Activated CD4-positive, alpha-beta T cell treated with anti-CD3 and anti-CD28 coated beads for 1 hour (primary cell): ENCODE measurements around the gene PSD2.

Experiments used
- DNase-seq: peaks from one replicate; pipeline ENCODE4 v3.0.0-alpha.2; 2020

The PSD2 gene

DNA sequence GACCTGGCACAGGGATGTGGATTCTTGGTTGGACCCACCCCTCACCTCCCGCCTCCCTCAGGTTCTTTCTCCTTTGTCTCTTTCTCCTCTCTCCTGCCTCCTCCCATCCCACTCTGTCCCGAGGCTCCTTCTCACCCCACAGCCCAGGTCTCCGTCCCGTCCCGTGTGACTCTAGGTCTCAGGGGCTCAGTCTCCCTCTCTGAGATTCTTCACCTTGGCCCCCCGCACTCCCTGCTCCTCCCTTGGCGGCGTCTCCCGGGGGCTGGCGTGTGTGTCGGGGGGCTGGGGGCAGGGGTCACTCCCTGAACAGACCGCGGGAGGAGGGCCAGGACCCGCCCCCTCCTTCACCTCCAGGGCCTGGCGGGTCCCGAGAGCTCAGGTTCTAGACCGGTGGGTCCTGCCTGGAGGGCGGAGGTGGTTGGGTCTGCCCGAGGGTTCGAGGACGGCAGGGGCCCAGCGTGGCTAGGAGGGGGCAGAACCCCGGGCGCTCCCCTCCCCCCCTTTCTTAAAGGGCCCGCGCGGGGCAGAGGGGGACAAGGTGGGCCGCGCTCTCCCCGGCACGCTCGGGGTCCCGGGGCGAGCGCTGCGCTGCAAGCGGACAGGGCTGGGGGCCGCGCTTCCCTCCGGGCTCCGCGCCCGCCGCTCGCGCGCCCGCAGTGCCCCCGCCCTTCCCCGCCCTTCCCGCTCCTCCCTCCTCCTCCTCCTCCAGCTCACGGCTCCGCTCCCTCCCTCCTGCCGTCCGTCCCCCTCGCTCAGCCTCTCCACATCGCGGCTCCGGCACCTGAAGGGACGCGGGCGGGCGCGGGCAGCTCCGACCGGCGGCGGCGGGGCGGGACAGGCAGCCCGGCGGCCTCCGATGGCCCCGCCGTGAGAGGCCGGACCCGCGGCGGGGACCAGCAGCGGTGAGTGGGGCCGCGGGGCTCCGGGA is at the start of gene PSD2:
TSS of gene PSD2 (plus strand) at position 735 of the 928 bp plus-strand sequence. CDS start 13,633 bp downstream, outside the sequence.
- no peak for DNase-seq

- peak; percentile 46 for DNase-seq
Measured at GRCh38 chr5:139746691-139747582, 48.7 kb upstream of the PSD2 start.

- DNase-seq, result peak; percentile 22
Measured at GRCh38 chr5:139747583-139748504, 47.8 kb upstream of the PSD2 start.

GRCh38 chr5:139748505-139748826 is 47.1 kb upstream of the PSD2 start:
- DNase-seq, result no peak

- DNase-seq, result no peak
Measured at GRCh38 chr5:139749242-139749641, 46.4 kb upstream of the PSD2 start.

DNA sequence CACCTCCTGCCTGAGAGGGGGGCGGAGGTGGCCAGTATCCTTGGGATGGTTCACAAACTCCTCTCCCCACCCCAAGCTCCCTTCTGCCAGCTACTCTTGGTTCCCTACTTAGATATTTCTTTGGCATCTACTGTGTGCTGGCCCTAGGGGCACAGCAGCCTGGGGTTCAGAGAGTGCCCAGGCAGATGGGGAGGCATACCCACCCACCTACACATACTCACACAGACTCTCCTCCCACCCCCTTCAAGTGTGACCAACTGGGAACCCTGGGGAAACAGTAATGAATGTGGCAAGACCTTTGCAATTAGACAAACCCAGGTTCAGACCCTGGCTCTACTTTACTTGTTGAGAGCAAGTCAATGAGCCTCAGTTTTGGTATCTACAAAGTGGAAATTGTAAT is 44.4 kb upstream of the PSD2 start:
- no peak for DNase-seq

GRCh38 chr5:139752506-139753473 is 42.8 kb upstream of the PSD2 start:
- no peak for DNase-seq

DNA sequence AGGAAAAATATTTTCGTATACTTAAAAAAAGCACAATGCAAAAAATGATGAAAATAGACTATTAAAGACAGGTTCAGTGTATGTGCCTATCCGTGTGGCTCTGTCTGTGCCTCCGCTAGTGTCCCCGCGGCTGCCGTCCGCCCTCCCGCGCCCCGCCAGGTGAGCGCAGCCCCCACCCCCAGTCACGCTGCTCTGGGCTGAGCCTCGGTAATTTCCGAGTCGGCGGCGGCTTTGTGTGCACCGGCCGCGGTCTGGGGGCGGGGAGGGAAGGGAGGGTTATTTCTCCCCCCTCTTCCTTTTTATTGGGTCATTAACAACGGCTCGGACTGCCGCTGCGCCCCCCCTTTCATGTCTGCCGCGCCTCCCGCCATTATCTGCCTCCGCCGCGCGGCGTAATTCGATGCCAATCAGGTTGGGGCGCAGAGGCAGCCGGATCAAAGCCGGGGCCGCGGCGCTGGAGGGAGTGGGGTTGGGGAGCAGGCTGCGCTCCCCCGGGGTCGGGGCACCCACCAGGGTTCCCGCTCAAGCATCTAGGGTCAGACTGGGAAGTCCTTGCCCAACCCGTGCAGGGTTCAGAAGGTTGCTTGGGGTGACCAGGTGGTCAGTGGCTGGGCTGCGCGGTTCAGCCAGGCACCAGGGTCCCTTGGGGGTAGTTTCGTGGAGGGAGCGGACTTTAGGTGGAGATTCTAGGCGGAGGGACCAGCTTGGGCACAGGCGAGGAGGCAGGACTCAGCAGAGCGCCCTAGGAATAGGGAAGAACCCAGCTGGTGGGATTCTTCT is 39.5 kb upstream of the PSD2 start:
- no peak for DNase-seq

DNA sequence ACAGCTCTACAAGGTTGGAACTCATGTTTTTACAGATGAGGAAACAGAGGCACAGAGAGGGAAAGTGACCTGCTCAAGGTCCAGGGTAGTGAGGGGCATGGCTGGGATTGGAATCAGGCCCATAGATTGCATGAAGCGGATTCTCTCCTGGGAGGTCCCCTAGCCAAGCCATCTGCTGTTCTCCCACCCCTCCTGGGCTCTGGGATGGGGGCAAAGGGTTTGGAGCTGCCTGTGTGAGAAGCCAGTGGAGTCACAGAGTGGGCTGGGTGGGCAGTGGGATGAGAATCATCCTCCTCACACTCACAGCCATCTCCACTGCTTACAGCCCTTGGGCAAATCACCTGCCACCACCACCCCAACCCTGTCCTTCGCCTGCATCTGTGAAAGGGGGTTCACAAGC is 38.6 kb upstream of the PSD2 start:
- no peak for DNase-seq

- DNase-seq, result no peak
Measured at GRCh38 chr5:139757727-139758509, 37.7 kb upstream of the PSD2 start.

DNA sequence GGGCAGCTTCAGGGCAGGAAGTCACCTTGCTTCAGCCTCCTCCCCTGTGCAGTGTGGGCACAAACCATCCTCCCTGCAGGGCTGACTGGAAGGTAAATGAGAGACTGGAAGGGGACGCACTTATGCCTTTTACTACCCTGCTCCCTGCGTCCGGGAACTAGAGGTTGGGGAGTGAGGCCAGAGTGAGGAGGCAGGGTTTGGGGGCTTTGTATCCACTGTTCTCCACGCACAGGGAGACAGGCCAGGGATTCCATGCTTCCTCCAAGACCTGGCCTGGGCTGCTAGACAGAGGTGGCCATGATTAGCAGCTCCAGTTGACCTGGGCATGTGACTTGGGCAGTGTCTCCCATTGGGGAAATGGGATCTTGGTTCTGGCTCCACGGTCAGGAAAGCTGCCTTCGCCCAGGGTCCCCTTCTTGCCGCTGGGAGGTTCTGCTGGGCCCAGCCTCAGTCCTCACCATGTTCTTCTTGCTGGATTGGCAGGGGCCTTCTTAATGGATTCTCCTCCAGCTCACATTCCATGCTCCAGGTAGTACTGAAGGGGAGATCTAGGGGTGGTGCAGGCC is 37.0 kb upstream of the PSD2 start:
- no peak for DNase-seq

DNA sequence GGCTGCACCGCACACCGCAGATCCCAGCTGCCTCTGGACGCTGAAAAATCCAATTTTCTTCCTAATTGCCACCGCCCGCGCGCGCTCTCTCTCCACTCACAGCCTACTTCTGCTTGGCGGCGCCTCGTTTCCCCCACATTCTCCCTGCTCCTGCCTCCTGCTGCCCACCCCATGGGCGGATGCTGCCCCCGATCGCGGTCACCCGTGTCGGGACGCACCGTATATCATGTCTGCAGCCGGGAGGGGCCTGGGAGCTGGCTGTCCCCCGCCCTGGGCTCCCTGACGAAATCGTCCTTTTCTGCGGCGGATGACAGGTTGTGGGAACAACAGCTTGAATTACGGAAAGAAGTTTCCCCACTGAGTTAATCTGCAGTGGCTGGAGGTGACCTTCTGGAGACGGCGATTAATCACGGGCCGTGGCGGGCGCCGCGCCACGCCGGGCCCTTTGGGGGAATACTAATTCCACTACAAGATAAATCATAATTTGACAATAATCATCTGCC is 36.3 kb upstream of the PSD2 start:
- DNase-seq, result no peak

DNA sequence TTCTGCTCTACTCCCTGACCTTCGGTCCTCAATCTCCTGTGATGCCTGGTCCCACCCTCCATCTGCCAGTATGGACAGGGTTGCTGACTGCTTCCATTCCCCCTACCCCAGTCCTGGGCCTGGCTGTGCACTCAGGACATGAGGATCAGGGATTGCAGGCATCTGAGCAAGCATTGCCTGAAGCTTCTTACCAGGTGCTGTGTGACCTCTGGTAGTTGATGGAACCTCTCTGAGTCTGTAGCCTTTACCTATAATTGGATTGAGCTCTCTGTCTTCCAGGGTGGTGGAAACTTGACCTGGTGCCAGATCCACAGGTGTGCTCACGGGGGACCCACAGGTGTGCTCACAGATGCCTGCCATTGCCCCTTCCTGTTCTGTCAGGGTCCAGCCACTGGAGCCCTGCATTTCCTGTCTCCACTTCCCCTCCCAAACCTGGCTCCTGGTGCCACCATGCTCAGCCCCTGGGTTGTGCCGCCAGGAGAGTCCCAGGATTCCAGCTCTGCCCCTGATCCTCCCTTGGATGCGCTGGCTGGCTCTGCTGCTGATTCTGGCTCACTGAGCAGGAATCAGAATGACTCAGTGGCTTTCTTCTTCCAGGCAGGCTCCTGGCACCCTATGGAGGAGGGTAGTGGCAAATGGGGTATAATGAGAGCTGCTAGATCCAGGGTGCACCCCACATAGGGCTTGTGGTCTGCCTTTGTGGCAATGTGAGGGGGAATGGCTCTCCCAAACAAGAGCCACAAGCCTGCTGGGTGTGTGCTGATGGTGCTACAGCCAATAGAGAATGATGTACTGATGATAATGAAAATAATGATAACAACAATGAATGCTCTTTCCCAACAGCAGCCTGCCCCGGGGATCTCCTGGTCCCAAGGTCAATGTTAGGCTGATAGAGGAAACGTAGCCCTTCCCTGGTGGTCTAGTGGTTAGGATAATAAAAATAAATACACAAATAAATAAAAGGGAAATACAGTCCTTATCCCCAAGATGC is 35.2 kb upstream of the PSD2 start:
- DNase-seq, result no peak

GRCh38 chr5:139761057-139761450 is 34.6 kb upstream of the PSD2 start:
- DNase-seq, result no peak

DNA sequence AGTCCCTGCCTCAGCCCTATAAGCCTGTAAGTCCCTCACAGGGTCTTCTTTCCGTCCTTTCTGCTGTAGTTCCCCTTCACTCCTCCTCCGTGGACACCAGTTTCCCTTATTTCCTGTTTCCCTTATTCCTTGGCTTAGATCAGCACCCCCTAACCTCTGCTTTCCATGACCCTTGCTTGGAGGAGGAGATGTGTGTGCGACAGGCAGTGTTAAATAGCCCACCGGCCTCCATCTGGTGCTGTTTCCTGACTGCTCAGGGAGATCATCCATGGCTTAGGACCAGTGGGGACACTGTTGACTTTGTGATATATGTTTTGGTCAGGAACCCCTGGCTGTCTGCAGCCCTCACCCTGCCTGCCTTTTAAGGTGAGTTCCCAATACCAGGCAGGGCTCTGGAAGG is 34.1 kb upstream of the PSD2 start:
- no peak for DNase-seq

GRCh38 chr5:139762615-139763170 is 32.9 kb upstream of the PSD2 start:
- no peak for DNase-seq

GRCh38 chr5:139763280-139763929 is 32.2 kb upstream of the PSD2 start:
- no peak for DNase-seq
